Activated CD8-positive, alpha-beta memory T cell treated with anti-CD3 and anti-CD28 coated beads, Interleukin-2, amount 50 U/mL, for 24 hours (primary cell): ENCODE data around the gene ENTHD1.

Source experiments
- DNase-seq: peaks from one replicate; pipeline ENCODE4 v3.0.0-alpha.2; 2020; ENCODE audit errors: extremely low read depth

Gene ENTHD1

DNA sequence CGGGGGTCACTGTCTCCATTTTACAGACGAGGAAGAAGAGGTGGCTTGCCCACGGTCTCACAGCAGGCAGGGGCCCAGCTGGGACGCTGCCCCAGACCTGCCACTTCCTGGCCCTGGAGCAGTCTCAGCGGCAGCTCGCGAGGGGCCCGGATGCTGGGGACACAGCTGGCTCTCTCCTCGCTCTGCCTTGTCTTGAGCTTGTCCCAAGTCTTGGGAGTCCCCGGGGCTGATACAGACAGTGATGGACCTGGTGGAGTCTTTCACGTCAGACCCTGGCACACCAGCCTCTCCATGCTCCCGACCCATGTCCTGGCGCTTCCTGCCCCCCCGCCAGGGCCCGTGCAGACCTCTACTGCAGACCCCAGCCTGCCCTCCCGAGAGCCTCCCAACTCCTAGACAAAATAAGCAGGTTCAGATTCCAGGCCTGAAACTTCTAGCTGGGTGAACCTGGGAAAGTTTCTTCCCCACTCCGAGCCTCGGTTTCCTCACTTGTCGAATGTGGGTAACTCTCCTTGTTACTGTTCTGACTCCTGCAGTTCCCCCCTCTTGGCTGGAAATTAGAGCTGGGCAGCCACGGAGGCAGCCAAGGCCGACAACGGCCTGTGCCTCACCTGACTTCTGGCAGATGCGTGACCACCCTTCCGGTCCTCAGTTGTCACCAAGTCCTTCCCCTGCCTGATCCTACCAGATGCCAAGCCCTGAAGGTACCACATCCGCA lies 177.6 kb downstream of the ENTHD1 start:
- no peak for DNase-seq

- no peak for DNase-seq
Measured at GRCh38 chr22:39714321-39714720, 179.2 kb downstream of the ENTHD1 start.

DNA sequence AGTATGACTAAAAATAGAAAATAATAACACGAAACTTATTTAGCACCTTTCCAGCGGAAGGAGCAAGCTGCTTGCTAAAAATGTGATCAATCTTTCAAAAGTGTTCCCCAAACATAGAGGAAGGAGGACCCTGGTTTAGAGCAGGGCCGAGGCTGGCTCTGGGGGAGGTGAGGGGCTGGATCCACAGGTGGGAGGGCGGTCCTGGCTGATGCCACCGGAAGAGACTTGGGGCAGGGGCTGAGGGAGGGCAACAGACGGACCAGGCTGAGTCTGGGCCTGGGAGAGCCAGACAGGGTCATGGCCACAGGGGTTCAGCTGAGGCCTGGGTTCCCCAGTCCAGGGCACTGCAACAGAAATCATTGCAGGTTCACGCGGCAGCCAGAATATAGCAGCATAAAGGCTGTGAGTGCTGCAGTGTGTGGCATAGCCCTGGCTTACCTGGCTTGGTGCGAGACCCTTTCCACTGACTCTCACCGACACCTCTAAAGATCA lies 179.7 kb downstream of the ENTHD1 start:
- DNase-seq, result no peak

DNA sequence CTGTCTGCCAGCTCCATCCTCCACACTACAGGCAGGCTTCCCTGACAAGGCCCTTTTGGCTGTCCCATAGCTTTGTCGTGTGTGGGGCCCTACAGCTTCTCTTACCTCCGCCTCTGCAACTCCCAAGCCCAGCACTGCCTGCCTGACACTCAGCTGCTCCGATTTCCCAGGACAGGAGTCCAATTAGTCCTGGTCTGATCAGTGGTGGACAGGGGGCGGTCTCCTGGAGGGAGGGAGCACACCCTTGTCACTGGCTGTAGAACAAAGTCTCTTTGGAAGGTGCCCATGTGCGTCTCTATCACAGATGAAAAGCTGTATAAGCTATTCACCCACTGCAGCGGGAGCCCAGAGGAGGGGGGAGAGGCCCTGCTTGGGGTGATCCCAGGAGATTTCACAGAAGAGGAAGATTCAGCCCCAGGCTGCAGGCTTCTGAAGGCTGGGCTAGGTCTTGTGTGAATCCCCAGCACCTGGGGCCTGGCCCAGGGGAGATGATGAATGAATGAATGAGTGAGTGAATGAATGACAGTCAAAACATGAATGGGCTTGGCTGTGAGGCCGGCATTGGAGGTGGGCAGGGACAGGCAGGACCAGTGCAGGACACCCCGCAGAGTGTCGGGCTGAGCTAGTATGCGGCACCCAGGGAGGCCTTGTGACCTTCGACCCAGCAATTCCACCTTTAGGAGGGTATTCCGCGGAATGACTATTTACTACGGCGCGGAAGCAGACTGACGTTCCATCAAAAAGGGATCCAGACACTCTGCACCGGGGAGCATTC lies 180.6 kb downstream of the ENTHD1 start:
- no peak for DNase-seq

GRCh38 chr22:39712081-39712480 lies 181.5 kb downstream of the ENTHD1 start:
- DNase-seq, result no peak

GRCh38 chr22:39710380-39711150 lies 183.0 kb downstream of the ENTHD1 start:
- DNase-seq, result no peak

GRCh38 chr22:39707816-39708215 lies 185.7 kb downstream of the ENTHD1 start:
- no peak for DNase-seq

DNA sequence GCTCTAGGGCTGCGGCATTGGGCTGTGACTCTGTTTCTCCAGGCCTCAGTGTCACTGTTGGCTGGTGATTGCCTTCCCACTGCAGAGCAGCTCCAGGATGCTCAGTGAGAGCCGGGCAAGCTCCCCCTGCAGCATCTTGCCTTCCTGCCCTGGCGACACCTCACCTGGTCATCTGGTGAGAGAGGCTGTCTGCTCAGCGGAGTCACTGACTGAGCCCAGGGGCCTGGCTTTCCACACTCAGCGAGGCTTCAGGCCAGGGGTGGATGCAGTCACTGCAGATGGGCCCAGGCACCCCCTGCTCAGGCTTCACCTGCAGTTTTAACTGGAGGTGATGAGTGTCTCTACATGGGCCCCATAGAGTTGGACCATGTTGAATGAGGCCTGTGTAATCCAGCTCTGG lies 186.2 kb downstream of the ENTHD1 start:
- DNase-seq, result no peak

DNA sequence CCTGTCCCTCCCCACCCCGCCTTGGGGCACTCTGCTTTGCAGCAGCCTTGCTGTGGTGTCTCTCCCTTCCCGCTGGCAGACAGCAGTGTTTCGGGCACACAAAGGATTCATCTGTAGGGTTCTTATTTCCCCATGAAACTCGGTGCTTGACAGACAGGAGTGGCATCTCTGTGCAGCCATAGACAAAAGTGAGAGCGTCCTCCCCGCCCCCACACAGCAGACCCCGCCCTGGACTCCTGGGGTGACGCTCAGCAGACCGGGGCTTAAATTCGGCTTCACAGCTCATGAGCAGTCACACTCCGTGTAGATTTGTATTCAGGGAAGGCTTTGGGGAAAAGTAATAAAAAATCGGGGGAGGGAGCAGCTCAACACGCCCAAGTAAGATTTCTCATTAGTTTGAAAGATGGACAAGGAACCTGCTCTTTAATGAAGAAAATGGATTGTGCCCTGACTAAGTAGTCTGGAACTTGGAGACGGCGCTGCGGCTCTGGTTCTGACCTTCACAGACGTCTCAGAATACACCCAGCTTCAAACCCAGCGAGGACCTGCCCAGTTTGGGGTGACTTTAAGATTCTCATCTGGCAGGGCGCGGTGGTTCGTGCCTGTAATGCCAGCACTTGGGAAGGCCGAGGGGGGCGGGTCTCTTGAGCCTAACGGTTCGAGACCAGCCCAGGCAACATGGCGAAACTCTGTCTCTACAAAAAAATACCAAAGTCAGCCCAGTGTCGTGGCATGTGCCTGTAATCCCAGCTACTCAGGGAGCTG lies 187.0 kb downstream of the ENTHD1 start:
- DNase-seq, result no peak

- DNase-seq, result no peak
Measured at GRCh38 chr22:39705386-39705785, 188.2 kb downstream of the ENTHD1 start.

DNA sequence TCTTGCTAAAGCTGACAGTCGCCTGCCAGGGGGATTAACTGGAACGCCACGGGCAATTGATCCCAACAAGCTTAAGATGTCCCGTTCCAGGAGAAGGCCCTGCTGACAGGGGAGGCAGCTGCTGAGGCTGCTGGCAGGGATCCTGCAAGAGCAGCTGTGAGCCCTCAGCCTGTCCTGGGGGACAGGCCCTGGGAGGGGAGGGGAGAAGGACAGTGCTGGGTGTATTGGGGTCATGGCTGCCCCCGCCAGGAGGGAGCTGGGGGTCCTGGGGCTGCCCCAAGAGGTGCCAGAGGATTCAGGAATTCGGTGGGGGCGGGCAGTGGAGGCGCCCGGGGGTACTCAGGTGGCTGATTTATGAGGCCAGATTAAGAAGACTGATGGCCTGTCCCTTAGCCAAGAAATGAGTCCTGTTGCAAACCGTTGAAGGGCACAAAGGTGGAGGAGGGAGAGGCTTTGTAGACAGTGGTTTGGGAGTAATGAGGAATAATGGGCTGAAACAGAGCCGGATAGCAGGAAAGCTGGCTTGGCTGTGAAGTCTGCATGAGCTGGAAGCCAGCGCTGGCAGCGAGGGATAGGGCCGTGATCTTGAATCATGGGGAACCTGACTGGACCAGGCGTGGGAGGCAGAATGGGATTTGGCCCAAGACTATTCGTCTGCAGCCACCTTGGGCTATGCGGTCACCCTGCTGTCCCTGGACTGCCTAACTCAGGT lies 189.5 kb downstream of the ENTHD1 start:
- no peak for DNase-seq

DNA sequence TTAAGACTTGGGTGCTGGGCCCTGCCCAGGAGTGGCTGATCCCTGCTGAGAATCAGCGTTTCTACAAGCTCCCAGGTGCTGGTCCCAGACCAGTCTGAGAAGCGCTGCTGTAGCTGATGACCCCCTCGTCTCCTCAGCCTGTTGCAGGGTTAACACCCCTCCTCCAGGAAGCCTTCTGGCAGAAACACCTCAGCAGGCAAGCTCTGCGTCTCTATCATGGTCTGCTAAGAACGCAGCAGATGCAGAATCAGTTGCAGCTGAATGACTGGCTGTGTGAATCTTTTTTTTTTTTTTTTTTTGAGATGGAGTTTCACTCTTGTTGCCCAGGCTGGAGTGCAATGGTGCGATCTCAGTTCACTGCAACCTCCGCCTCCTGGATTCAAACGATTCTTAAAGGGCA lies 190.5 kb downstream of the ENTHD1 start:
- DNase-seq, result no peak

DNA sequence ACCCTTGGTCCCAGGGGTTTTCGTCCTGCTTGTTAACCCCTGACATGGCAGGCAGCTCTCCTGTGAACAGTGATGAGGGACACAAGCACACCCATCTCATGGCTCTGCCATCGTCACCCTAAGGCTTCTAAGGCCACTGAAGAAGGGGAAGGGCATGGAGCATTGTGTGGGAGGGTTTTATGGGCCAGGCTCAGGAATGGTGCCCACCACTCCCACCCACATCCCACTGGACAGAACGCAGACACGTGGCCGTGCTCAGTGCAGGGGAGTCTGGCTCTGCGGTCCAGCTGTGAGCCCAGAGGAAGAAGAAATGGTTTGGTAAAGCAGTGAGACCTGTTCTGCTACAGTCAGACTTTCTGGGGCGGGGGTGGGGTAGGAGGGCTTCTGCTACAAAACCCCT lies 193.0 kb downstream of the ENTHD1 start:
- no peak for DNase-seq

GRCh38 chr22:39699631-39700360 lies 193.8 kb downstream of the ENTHD1 start:
- DNase-seq, result no peak

DNA sequence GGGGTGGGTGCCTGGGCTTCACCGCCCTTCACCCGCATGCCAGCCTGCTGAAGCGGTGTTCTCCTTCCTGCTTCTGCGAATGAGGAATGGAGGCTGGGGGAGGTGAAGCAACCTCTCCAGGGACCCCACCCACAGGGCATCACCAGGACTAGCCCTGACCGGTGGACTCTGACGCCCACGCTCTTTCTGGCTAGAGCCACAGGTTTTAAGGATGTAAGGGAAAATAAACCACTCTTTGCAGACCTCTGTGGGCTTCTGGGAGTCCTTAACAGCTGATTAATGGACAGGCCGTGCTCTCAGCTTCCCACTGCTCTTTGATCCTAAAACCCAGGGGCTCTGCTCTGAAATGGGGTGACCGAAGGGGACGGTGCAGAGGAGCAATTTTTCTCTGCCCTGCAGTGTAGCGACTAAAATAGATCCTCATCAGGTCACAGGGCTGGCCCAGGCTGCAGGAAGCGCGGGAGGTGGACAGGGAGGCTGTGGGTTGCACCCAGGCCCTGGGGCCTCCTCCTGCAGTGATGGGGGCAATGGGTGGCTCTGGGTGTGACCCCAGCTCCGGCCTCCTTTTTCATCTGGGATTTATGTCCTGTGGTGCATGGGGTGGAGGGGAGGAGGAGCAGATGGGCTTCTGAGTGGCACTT lies 195.7 kb downstream of the ENTHD1 start:
- DNase-seq, result no peak

- no peak for DNase-seq
Measured at GRCh38 chr22:39693943-39694500, 199.5 kb downstream of the ENTHD1 start.
